PC-9 (cell line): ENCODE data around the gene SNX32.

ENCODE experiments used
- CTCF ChIP-seq: fragments of 200-600 bp; sonication (generic); conservative IDR thresholded peaks from 2 replicates; pipeline ENCODE4 v1.6.1; 2017; ENCODE audit warnings: mixed run types, antibody characterized with exemption, mild to moderate bottlenecking, moderate library complexity
- EZH2 ChIP-seq: fragments of 200-600 bp; sonication (generic); IDR thresholded peaks from 2 replicates; pipeline ENCODE4 v1.8.0; 2017; ENCODE audit warnings: antibody characterized with exemption, low read depth

- TF ChIP-seq CTCF (no peak), EZH2 (no peak)
Observed at GRCh38 chr11:65895482-65895981, 61.8 kb downstream of the SNX32 start.
